ENCODE results near the gene CCDC152. TPM values are rescaled to one million over a fixed set of nuclear protein-coding genes. Genes with fewer than 3 reads are reported as not detected.
"Not testable (repeated sequence)": the region's sequence is repeated elsewhere in the genome, so short reads cannot be mapped to it uniquely, and the experiment has no call there.

Gene CCDC152
- total RNA-seq, 2 donors from 2014 or later = 1.3 TPM; not detected in 1

- TF ChIP-seq CTCF (IDR thresholded peaks at IDR 0.05) = no peak
- TF ChIP-seq POLR2A (IDR thresholded peaks at IDR 0.05) = no peak
- H3K4me3 ChIP-seq = no peak overlapping the region
- intact Hi-C loops (cut with DNase I) = no loop called here
- no peaks in the 10 kb centered on the region for H3K4me1 ChIP-seq
- WGBS, 2 donors = 64 to 81% methylated on average over 6 of the region's 6 CpGs
- ATAC-seq (no peak), DNase-seq (no peak)
- H3K27me3 ChIP-seq = no peaks in the 10 kb centered on the region
- no peaks in the 10 kb centered on the region for H3K9me3 ChIP-seq
- no peaks in the 10 kb centered on the region for H3K36me3 ChIP-seq (replicated peaks in 1 of 2; ENCODE audit: insufficient read depth in 1 of 2, low read depth in 2 of 2)
- no peak overlapping the region for H3K27ac ChIP-seq
Measured at GRCh38 chr5:42720251-42720650, 36.4 kb upstream of the CCDC152 start.

GRCh38 chr5:42721484-42721883 lies 35.1 kb upstream of the CCDC152 start:
- Histone ChIP-seq H3K27me3 (no peaks in the 10 kb centered on the region), H3K4me1 (no peaks in the 10 kb centered on the region), H3K9me3 (no peaks in the 10 kb centered on the region), H3K4me3 (no peak overlapping the region), H3K36me3 (replicated peaks in 1 of 2; ENCODE audit: insufficient read depth in 1 of 2, low read depth in 2 of 2) (no peaks in the 10 kb centered on the region), H3K27ac (no peak overlapping the region)
- no peak for ATAC-seq
- TF ChIP-seq POLR2A (IDR thresholded peaks at IDR 0.05) (no peak), CTCF (IDR thresholded peaks at IDR 0.05) (no peak)
- DNase-seq = no peak
- intact Hi-C loops (cut with DNase I) = no loop called here

- H3K27me3 ChIP-seq; H3K27ac ChIP-seq; H3K9me3 ChIP-seq; H3K36me3 ChIP-seq (replicated peaks in 1 of 2; ENCODE audit: insufficient read depth in 1 of 2, low read depth in 2 of 2); H3K4me3 ChIP-seq; H3K4me1 ChIP-seq; ATAC-seq; DNase-seq; intact Hi-C loops (cut with DNase I): not testable (repeated sequence)
- 82 to 88% methylated on average over 8 to 16 of the region's 24 CpGs for WGBS, 2 donors
Measured at GRCh38 chr5:42734531-42735058, 22.0 kb upstream of the CCDC152 start.

- Histone ChIP-seq H3K4me1 (no peaks in the 10 kb centered on the region), H3K4me3 (no peak overlapping the region), H3K27ac (no peak overlapping the region), H3K27me3 (no peaks in the 10 kb centered on the region), H3K9me3 (no peaks in the 10 kb centered on the region), H3K36me3 (replicated peaks in 1 of 2; ENCODE audit: insufficient read depth in 1 of 2, low read depth in 2 of 2) (no peaks in the 10 kb centered on the region)
- no peak for DNase-seq
- TF ChIP-seq CTCF (IDR thresholded peaks at IDR 0.05) (no peak), POLR2A (IDR thresholded peaks at IDR 0.05) (no peak)
- no peak for ATAC-seq
- intact Hi-C loops (cut with DNase I) = no loop called here
- 92 to 100% methylated on average over 1 of the region's 1 CpG for WGBS, 2 donors
Measured at GRCh38 chr5:42740920-42741319, 15.7 kb upstream of the CCDC152 start.

GRCh38 chr5:42745426-42745825 lies 11.2 kb upstream of the CCDC152 start:
- WGBS, 2 donors = 20 to 23% methylated on average over 4 of the region's 4 CpGs
- no peaks in the 10 kb centered on the region for H3K9me3 ChIP-seq
- ATAC-seq (no peak), DNase-seq (no peak)
- TF ChIP-seq CTCF (IDR thresholded peaks at IDR 0.05) (no peak), POLR2A (IDR thresholded peaks at IDR 0.05) (no peak)
- H3K27me3 ChIP-seq = no peaks in the 10 kb centered on the region
- intact Hi-C loops (cut with DNase I) = no loop called here
- H3K4me1 ChIP-seq = no peaks in the 10 kb centered on the region
- H3K27ac ChIP-seq = no peak overlapping the region
- H3K4me3 ChIP-seq = no peak overlapping the region
- no peaks in the 10 kb centered on the region for H3K36me3 ChIP-seq (replicated peaks in 1 of 2; ENCODE audit: insufficient read depth in 1 of 2, low read depth in 2 of 2)
